HCT116 (cell line): ENCODE results near the gene KRTAP10-1. TPM values are rescaled to one million over a fixed set of nuclear protein-coding genes. Genes with fewer than 3 reads are reported as not detected.

Experiments used
- ATAC-seq: fragments of 200-7000 bp; cut with Tn5 transposase; 2 replicates; pipeline ENCODE4 v1.9.1; 2020; ENCODE audit warnings: mild to moderate bottlenecking, moderate library complexity
- BruUV-seq: library from RNA; stranded (reverse); fragments of 400-500 nt; replicated peaks from 2 replicates; lab custom pipeline; 2021; lab: Mats Ljungman, UMichigan
- CTCF ChIA-PET: fragments of 300-600 bp; sonication (Branson Sonifier 250); formaldehyde crosslinking; loops from one replicate; lab custom pipeline; 2021; ENCODE audit warnings: antibody characterized with exemption; lab: Charles Lee
- POLR2A ChIA-PET: fragments of 300-600, 350-600 bp; sonication (Branson Sonifier 250); formaldehyde crosslinking; loops from one replicate; lab custom pipeline; 2021; ENCODE audit warnings: antibody characterized with exemption; lab: Charles Lee
- RAD21 ChIA-PET, 2 experiments: fragments of 300-600 bp; sonication (Branson Sonifier 250); formaldehyde crosslinking; loops; one replicate each; lab custom pipeline; 2023; ENCODE audit warnings: low total read pairs in 2 of 2; ENCODE audit not compliant: uncharacterized antibody in 2 of 2, unreplicated experiment in 2 of 2, low non-redundant PET in 1 of 2; lab: Charles Lee
- DNase-seq: peaks from one replicate; pipeline ENCODE4 v3.0.0-alpha.2; 2010; ENCODE audit warnings: low read depth, low spot score
- H2AFZ ChIP-seq: fragments of 200-600 bp; shearing (Covaris generic), sonication (generic); 2 replicates; pipeline ENCODE4 v1.6.1; 2017; ENCODE audit warnings: low read depth, mixed run types, mixed read lengths, antibody characterized with exemption, low read length; ENCODE audit not compliant: poor library complexity, severe bottlenecking
- H3K27ac ChIP-seq: 2 replicates; pipeline ENCODE4 v1.5.1; 2012; ENCODE audit warnings: low read depth, low read length
- H3K27me3 ChIP-seq: fragments of 200-600 bp; sonication (generic); 2 replicates; pipeline ENCODE4 v1.6.1; 2016; ENCODE audit warnings: mixed run types, low read length, mixed read lengths; ENCODE audit not compliant: insufficient read depth
- H3K36me3 ChIP-seq, 2 experiments: fragments of 200-500 bp in 1 of 2; fragments of 200-600 bp in 1 of 2; sonication (Bioruptor generic) in 1 of 2; sonication (generic) in 1 of 2; 2 replicates each; pipeline versions ENCODE4 v1.5.1 to v1.6.1; 2014 to 2016; ENCODE audit warnings: low read length in 2 of 2, inconsistent platforms in 1 of 2, mixed read lengths in 1 of 2, mixed run types in 1 of 2; ENCODE audit not compliant: insufficient read depth in 2 of 2, control insufficient read depth in 1 of 2
- H3K4me1 ChIP-seq, 2 experiments: fragments of 200-600 bp in 1 of 2; sonication (generic) in 1 of 2; 2 replicates each; pipeline versions ENCODE4 v1.5.1 to v1.6.1; 2012 to 2017; ENCODE audit warnings: low read length in 2 of 2, inconsistent platforms in 1 of 2, mild to moderate bottlenecking in 1 of 2, mixed read lengths in 1 of 2, mixed run types in 1 of 2, moderate library complexity in 1 of 2; ENCODE audit not compliant: insufficient read depth in 2 of 2, control insufficient read depth in 1 of 2
- H3K4me2 ChIP-seq: fragments of 200-600 bp; sonication (generic); 2 replicates; pipeline ENCODE4 v1.6.1; 2017; ENCODE audit warnings: mixed run types, low read length, mixed read lengths
- H3K4me3 ChIP-seq, 2 experiments: fragments of 200-600 bp in 1 of 2; sonication (generic) in 1 of 2; replicated peaks in 1 of 2; 2 replicates each; pipeline ENCODE4 v1.5.1; 2011 to 2016; ENCODE audit warnings: low read length in 2 of 2, control low read depth in 1 of 2, low read depth in 1 of 2, mild to moderate bottlenecking in 1 of 2, mixed read lengths in 1 of 2, mixed run types in 1 of 2
- H3K79me2 ChIP-seq: fragments of 200-600 bp; sonication (generic); 2 replicates; pipeline ENCODE4 v1.6.1; 2017; ENCODE audit warnings: mild to moderate bottlenecking, mixed run types, low read length, moderate library complexity, mixed read lengths; ENCODE audit not compliant: insufficient read depth
- H3K9ac ChIP-seq: fragments of 200-600 bp; sonication (generic); 2 replicates; pipeline ENCODE4 v1.6.1; 2016; ENCODE audit warnings: low read length, mixed read lengths
- H3K9me2 ChIP-seq: fragments of 200-600 bp; sonication (generic), shearing (Covaris generic); 2 replicates; pipeline ENCODE4 v1.6.1; 2017; ENCODE audit warnings: mixed run types, mild to moderate bottlenecking, moderate library complexity; ENCODE audit not compliant: insufficient read depth
- H3K9me3 ChIP-seq, 2 experiments: fragments of 200-500 bp in 1 of 2; fragments of 200-600 bp in 1 of 2; sonication (Bioruptor generic) in 1 of 2; sonication (generic) in 1 of 2; 2 replicates each; pipeline ENCODE4 v1.6.1; 2014 to 2017; ENCODE audit warnings: low read length in 2 of 2, mixed read lengths in 2 of 2, inconsistent platforms in 1 of 2, low read depth in 1 of 2, mild to moderate bottlenecking in 1 of 2, mixed run types in 1 of 2, moderate library complexity in 1 of 2; ENCODE audit not compliant: control insufficient read depth in 1 of 2, insufficient read depth in 1 of 2
- H4K20me1 ChIP-seq: fragments of 200-600 bp; sonication (generic), shearing (Covaris generic); 2 replicates; pipeline ENCODE4 v1.6.1; 2017; ENCODE audit warnings: mixed run types, mild to moderate bottlenecking, moderate library complexity; ENCODE audit not compliant: insufficient read depth
- ELF1 ChIP-seq: IDR thresholded peaks from 2 replicates; pipeline ENCODE4 v1.6.1; 2012; ENCODE audit warnings: low read depth, borderline replicate concordance
- EZH2 ChIP-seq: fragments of 200-600 bp; sonication (generic); IDR thresholded peaks from 2 replicates; pipeline ENCODE4 v1.6.1; 2017; ENCODE audit warnings: antibody characterized with exemption, mixed run types
- EZH2phosphoT487 ChIP-seq: fragments of 200-600 bp; IDR thresholded peaks from 2 replicates; pipeline ENCODE4 v1.6.1; 2018; ENCODE audit warnings: antibody characterized with exemption, borderline replicate concordance
- FOSL1 ChIP-seq: IDR thresholded peaks from 2 replicates; pipeline ENCODE4 v1.6.1; 2012; ENCODE audit warnings: low read depth
- JUND ChIP-seq: IDR thresholded peaks from 2 replicates; pipeline ENCODE4 v1.6.1; 2012
- POLR2AphosphoS5 ChIP-seq: IDR thresholded peaks from 2 replicates; pipeline ENCODE4 v1.6.1; 2011; ENCODE audit warnings: mild to moderate bottlenecking, low read depth, low read length, moderate library complexity
- SIN3A ChIP-seq: IDR thresholded peaks from 2 replicates; pipeline ENCODE4 v1.6.1; 2012; ENCODE audit warnings: low read depth
- SP1 ChIP-seq: IDR thresholded peaks from 2 replicates; pipeline ENCODE4 v1.6.1; 2012; ENCODE audit warnings: low read depth
- TCF7L2 ChIP-seq: IDR thresholded peaks from 2 replicates; pipeline ENCODE4 v1.7.0; 2011; ENCODE audit warnings: borderline replicate concordance, inconsistent platforms; ENCODE audit not compliant: insufficient read depth, insufficient read length; ENCODE audit errors: extremely low read depth
- YY1 ChIP-seq: IDR thresholded peaks from 2 replicates; pipeline ENCODE4 v1.6.1; 2011; ENCODE audit warnings: low read length, low read depth, moderate library complexity, mild to moderate bottlenecking; ENCODE audit not compliant: insufficient replicate concordance; ENCODE audit errors: extremely low read depth
- ZNF274 ChIP-seq: fragments of 200-500 bp; sonication (Bioruptor generic); IDR thresholded peaks from 2 replicates; pipeline ENCODE4 v1.6.1; 2014; ENCODE audit warnings: mild to moderate bottlenecking, low read depth, low read length, inconsistent platforms
- intact Hi-C: fragments of 100-400 bp; cut with micrococcal nuclease; formaldehyde crosslinking; loops from 2 replicates; pipeline ENCODE4 v1.10.0; 2022
- total RNA-seq: library from RNA; stranded (reverse); gene quantifications from one replicate; pipeline ENCODE4 v1.2.1, GENCODE V29; 2021; ENCODE audit not compliant: unreplicated experiment
- TF ChIP-seq, protein P1 (sequence below), 3 experiments: fragments of 200-600 bp in 1 of 3; sonication (generic) in 1 of 3; IDR thresholded peaks in 2 of 3; conservative IDR thresholded peaks in 1 of 3; 2 replicates each; pipeline ENCODE4 v1.5.1; 2012 to 2017; ENCODE audit warnings: low read depth in 2 of 3, low read length in 2 of 3, antibody characterized with exemption in 1 of 3, borderline replicate concordance in 1 of 3, control low read depth in 1 of 3, mild to moderate bottlenecking in 1 of 3, mixed read lengths in 1 of 3, mixed run types in 1 of 3, moderate library complexity in 1 of 3; ENCODE audit not compliant: insufficient read depth in 1 of 3
- TF ChIP-seq, protein P2 (sequence below): IDR thresholded peaks from 2 replicates; pipeline ENCODE4 v1.6.1; 2012
- TF ChIP-seq, protein P3 (sequence below): IDR thresholded peaks from 2 replicates; pipeline ENCODE4 v1.6.1; 2011; ENCODE audit warnings: mild to moderate bottlenecking, low read length, moderate library complexity; ENCODE audit not compliant: insufficient replicate concordance; ENCODE audit errors: extremely low read depth

The KRTAP10-1 gene
- total RNA-seq, 1 experiment from 2014 or later, result not detected

- H3K4me1 ChIP-seq, result no peaks in the 10 kb centered on the region
- RAD21 ChIA-PET, result no interaction called here
- no TSS peak for BruUV-seq
Observed at GRCh38 chr21:44490816-44491215, 49.2 kb downstream of the KRTAP10-1 start.

DNA sequence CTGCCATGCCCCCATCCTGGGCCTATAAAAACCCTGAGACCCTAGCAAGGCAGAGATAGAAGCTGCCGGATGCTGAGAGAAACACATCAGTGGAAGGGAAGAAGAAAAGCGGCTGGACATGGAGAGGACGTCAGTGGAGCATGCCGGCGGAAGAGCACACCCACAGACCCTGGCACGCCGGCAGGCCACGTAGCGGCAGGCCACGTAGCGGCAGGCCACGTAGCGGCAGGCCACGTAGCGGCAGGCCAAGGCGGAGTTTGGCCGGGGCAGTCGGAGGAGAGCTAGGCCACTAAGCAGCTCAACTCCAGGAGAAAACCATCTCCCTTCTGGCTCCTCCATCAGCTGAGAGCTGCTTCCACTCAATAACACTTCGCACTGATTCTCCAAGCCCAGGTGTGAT is 49.6 kb downstream of the KRTAP10-1 start:
- DNase-seq, result no peak

More at GRCh38 chr21:44490816-44491215, 49.2 kb downstream of the KRTAP10-1 start:
- ATAC-seq (no peak), DNase-seq (no peak)
- H3K36me3 ChIP-seq, result no peaks in the 10 kb centered on the region
- TF ChIP-seq TCF7L2 (no peak), EZH2phosphoT487 (no peak)
- H3K4me2 ChIP-seq, result no peak overlapping the region
- POLR2A ChIA-PET, result no interaction called here
- no peak overlapping the region for H2AFZ ChIP-seq
- H3K79me2 ChIP-seq, result no peaks in the 10 kb centered on the region
- H3K27ac ChIP-seq, result no peak overlapping the region
- no peak overlapping the region for H3K4me3 ChIP-seq
- H3K9ac ChIP-seq, result no peak overlapping the region
- H3K9me2 ChIP-seq, result no peaks in the 10 kb centered on the region
- intact Hi-C loops, result no loop called here
- CTCF ChIA-PET, result no interaction called here
- peaks cover 7% of the 10 kb centered on the region; the same call in 1 of the 2 replicates for H3K27me3 ChIP-seq
- H4K20me1 ChIP-seq, result no peaks in the 10 kb centered on the region
- peaks cover 11 to 13% of the 10 kb centered on the region in 2 experiments; a peak in 2 of 4 replicates for H3K9me3 ChIP-seq

More for the DNA sequence above, 49.6 kb downstream of the KRTAP10-1 start:
- H3K27me3 ChIP-seq, result peaks cover 3% of the 10 kb centered on the region; the same call in 1 of the 2 replicates
- intact Hi-C loops, result no loop called here
- ChIA-PET POLR2A (no interaction called here), RAD21 (no interaction called here), CTCF (no interaction called here)
- no peak overlapping the region for H3K4me2 ChIP-seq
- no peak overlapping the region for H2AFZ ChIP-seq
- H3K79me2 ChIP-seq, result no peaks in the 10 kb centered on the region
- peaks cover 11 to 13% of the 10 kb centered on the region in 2 experiments; a peak in 2 of 4 replicates for H3K9me3 ChIP-seq
- H4K20me1 ChIP-seq, result no peaks in the 10 kb centered on the region
- H3K9ac ChIP-seq, result no peak overlapping the region
- no peak overlapping the region for H3K27ac ChIP-seq
- no peaks in the 10 kb centered on the region for H3K9me2 ChIP-seq
- H3K4me1 ChIP-seq, result no peaks in the 10 kb centered on the region
- no peak overlapping the region for H3K4me3 ChIP-seq
- no peak for TF ChIP-seq ELF1
- TF ChIP-seq POLR2AphosphoS5, result no peak
- TF ChIP-seq, protein P1, sequence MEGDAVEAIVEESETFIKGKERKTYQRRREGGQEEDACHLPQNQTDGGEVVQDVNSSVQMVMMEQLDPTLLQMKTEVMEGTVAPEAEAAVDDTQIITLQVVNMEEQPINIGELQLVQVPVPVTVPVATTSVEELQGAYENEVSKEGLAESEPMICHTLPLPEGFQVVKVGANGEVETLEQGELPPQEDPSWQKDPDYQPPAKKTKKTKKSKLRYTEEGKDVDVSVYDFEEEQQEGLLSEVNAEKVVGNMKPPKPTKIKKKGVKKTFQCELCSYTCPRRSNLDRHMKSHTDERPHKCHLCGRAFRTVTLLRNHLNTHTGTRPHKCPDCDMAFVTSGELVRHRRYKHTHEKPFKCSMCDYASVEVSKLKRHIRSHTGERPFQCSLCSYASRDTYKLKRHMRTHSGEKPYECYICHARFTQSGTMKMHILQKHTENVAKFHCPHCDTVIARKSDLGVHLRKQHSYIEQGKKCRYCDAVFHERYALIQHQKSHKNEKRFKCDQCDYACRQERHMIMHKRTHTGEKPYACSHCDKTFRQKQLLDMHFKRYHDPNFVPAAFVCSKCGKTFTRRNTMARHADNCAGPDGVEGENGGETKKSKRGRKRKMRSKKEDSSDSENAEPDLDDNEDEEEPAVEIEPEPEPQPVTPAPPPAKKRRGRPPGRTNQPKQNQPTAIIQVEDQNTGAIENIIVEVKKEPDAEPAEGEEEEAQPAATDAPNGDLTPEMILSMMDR (IDR thresholded peaks at IDR 0.05 in 2 of 3, conservative IDR thresholded peaks at IDR 0.05 in 1 of 3; ENCODE audit: borderline replicate concordance in 1 of 3, insufficient read depth in 1 of 3, low read depth in 2 of 3, low read length in 2 of 3), result no peak
- no peak for TF ChIP-seq EZH2
- no peak for TF ChIP-seq TCF7L2
- TF ChIP-seq, protein P2, sequence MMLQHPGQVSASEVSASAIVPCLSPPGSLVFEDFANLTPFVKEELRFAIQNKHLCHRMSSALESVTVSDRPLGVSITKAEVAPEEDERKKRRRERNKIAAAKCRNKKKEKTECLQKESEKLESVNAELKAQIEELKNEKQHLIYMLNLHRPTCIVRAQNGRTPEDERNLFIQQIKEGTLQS, result no peak
- TF ChIP-seq ZNF274, result no peak
- no peak for TF ChIP-seq FOSL1
- TF ChIP-seq YY1, result no peak
- no peak for TF ChIP-seq SIN3A
- TF ChIP-seq, protein P3, sequence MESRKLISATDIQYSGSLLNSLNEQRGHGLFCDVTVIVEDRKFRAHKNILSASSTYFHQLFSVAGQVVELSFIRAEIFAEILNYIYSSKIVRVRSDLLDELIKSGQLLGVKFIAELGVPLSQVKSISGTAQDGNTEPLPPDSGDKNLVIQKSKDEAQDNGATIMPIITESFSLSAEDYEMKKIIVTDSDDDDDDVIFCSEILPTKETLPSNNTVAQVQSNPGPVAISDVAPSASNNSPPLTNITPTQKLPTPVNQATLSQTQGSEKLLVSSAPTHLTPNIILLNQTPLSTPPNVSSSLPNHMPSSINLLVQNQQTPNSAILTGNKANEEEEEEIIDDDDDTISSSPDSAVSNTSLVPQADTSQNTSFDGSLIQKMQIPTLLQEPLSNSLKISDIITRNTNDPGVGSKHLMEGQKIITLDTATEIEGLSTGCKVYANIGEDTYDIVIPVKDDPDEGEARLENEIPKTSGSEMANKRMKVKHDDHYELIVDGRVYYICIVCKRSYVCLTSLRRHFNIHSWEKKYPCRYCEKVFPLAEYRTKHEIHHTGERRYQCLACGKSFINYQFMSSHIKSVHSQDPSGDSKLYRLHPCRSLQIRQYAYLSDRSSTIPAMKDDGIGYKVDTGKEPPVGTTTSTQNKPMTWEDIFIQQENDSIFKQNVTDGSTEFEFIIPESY, result no peak
- no peak for TF ChIP-seq SP1
- no peak for TF ChIP-seq JUND
- H3K36me3 ChIP-seq, result no peaks in the 10 kb centered on the region
- no TSS peak for BruUV-seq
- ATAC-seq, result no peak
